MM.1S (cell line): ENCODE data around the gene DNAL4.

Experiments used
- DNase-seq: peaks from one replicate; pipeline ENCODE4 v3.0.0-alpha.2; 2015
- H2AFZ ChIP-seq: fragments of 300-600 bp; sonication (generic); 2 replicates; pipeline ENCODE4 v1.6.0; 2016; ENCODE audit warnings: antibody characterized with exemption, low read length
- H3F3A ChIP-seq: fragments of 300-600 bp; sonication (generic); 2 replicates; pipeline ENCODE4 v1.6.1; 2016; ENCODE audit warnings: mild to moderate bottlenecking, antibody characterized with exemption, low read length, moderate library complexity, mixed read lengths; ENCODE audit not compliant: insufficient read depth
- H3K27ac ChIP-seq: fragments of 300-600 bp; sonication (generic); 2 replicates; pipeline ENCODE4 v1.5.1; 2016; ENCODE audit warnings: mild to moderate bottlenecking, low read length
- H3K27me3 ChIP-seq: fragments of 300-600 bp; sonication (generic); replicated peaks from 2 replicates; pipeline ENCODE4 v1.6.0; 2016; ENCODE audit warnings: low read length; ENCODE audit not compliant: insufficient read depth
- H3K36me3 ChIP-seq: fragments of 300-600 bp; sonication (generic); replicated peaks from 2 replicates; pipeline ENCODE4 v1.6.1; 2016; ENCODE audit warnings: mild to moderate bottlenecking, low read length, mixed read lengths; ENCODE audit not compliant: insufficient read depth
- H3K4me1 ChIP-seq: fragments of 300-600 bp; sonication (generic); 2 replicates; pipeline ENCODE4 v1.6.1; 2016; ENCODE audit warnings: low read length, mixed read lengths
- H3K4me2 ChIP-seq: fragments of 300-600 bp; sonication (generic); 2 replicates; pipeline ENCODE4 v1.6.0; 2016; ENCODE audit warnings: low read depth, low read length
- H3K4me3 ChIP-seq: fragments of 300-600 bp; sonication (generic); 2 replicates; pipeline ENCODE4 v1.5.1; 2016; ENCODE audit warnings: low read length, mixed read lengths
- H3K79me2 ChIP-seq: fragments of 300-600 bp; sonication (generic); 2 replicates; pipeline ENCODE4 v1.6.1; 2016; ENCODE audit warnings: mixed run types, low read length, mixed read lengths
- H3K9ac ChIP-seq: fragments of 300-600 bp; sonication (generic); 2 replicates; pipeline ENCODE4 v1.6.1; 2016; ENCODE audit warnings: low read length, mixed read lengths
- H3K9me2 ChIP-seq: fragments of 300-600 bp; sonication (generic); replicated peaks from 2 replicates; pipeline ENCODE4 v1.6.1; 2016; ENCODE audit warnings: mild to moderate bottlenecking, low read length, mixed read lengths; ENCODE audit not compliant: insufficient read depth
- H3K9me3 ChIP-seq: fragments of 300-600 bp; sonication (generic); replicated peaks from 2 replicates; pipeline ENCODE4 v1.6.1; 2016; ENCODE audit warnings: mild to moderate bottlenecking, low read length, mixed read lengths; ENCODE audit not compliant: insufficient read depth
- H4K20me1 ChIP-seq: fragments of 300-600 bp; sonication (generic); 2 replicates; pipeline ENCODE4 v1.6.1; 2016; ENCODE audit warnings: mild to moderate bottlenecking, low read length, moderate library complexity, mixed read lengths; ENCODE audit not compliant: insufficient read depth
- CTCF ChIP-seq: fragments of 300-600 bp; sonication (generic); IDR thresholded peaks from 2 replicates; pipeline ENCODE4 v1.5.1; 2016; ENCODE audit warnings: antibody characterized with exemption, low read length, mixed read lengths
- EZH2 ChIP-seq: fragments of 300-600 bp; sonication (generic); optimal IDR thresholded peaks from 2 replicates; pipeline ENCODE3; 2017; ENCODE audit warnings: low read depth, mild to moderate bottlenecking, antibody characterized with exemption, low read length, mixed read lengths
- EZH2phosphoT487 ChIP-seq: fragments of 300-600 bp; sonication (generic); IDR thresholded peaks from 2 replicates; pipeline ENCODE4 v1.6.1; 2018; ENCODE audit warnings: antibody characterized with exemption, low read length

Gene DNAL4

GRCh38 chr22:38832005-38832978, 38.3 kb upstream of the DNAL4 start:
- Histone ChIP-seq H3K4me1 (no peaks in the 10 kb centered on the region), H3K27me3 (peaks cover 97% of the 10 kb centered on the region), H3K27ac (no peak overlapping the region), H3K79me2 (no peaks in the 10 kb centered on the region), H3K4me3 (no peak overlapping the region), H4K20me1 (no peaks in the 10 kb centered on the region), H3F3A (no peaks in the 10 kb centered on the region), H2AFZ (no peak overlapping the region), H3K9ac (no peak overlapping the region), H3K4me2 (no peak overlapping the region), H3K9me3 (no peaks in the 10 kb centered on the region), H3K36me3 (no peaks in the 10 kb centered on the region), H3K9me2 (no peaks in the 10 kb centered on the region)
- no peak for TF ChIP-seq CTCF
- TF ChIP-seq EZH2 = no peak
- TF ChIP-seq EZH2phosphoT487 = no peak
- no peak for DNase-seq

- Histone ChIP-seq H3K9ac (no peak overlapping the region), H3K4me3 (no peak overlapping the region), H3K27ac (no peak overlapping the region), H3K36me3 (no peaks in the 10 kb centered on the region), H3K27me3 (peaks cover 97% of the 10 kb centered on the region), H3K9me3 (no peaks in the 10 kb centered on the region), H2AFZ (no peak overlapping the region), H3K4me2 (no peak overlapping the region), H3K79me2 (no peaks in the 10 kb centered on the region), H4K20me1 (no peaks in the 10 kb centered on the region), H3F3A (no peaks in the 10 kb centered on the region), H3K9me2 (no peaks in the 10 kb centered on the region), H3K4me1 (no peaks in the 10 kb centered on the region)
- no peak for DNase-seq
- no peak for TF ChIP-seq EZH2
- no peak for TF ChIP-seq CTCF
- no peak for TF ChIP-seq EZH2phosphoT487
Observed at GRCh38 chr22:38831166-38831945, 37.4 kb upstream of the DNAL4 start.

- Histone ChIP-seq H3K27ac (no peak overlapping the region), H3K36me3 (no peaks in the 10 kb centered on the region), H3K9me2 (no peaks in the 10 kb centered on the region), H3K4me1 (no peaks in the 10 kb centered on the region), H2AFZ (no peak overlapping the region), H4K20me1 (no peaks in the 10 kb centered on the region), H3K4me3 (no peak overlapping the region), H3F3A (no peaks in the 10 kb centered on the region), H3K79me2 (no peaks in the 10 kb centered on the region), H3K9me3 (no peaks in the 10 kb centered on the region), H3K4me2 (no peak overlapping the region), H3K27me3 (peaks cover 94% of the 10 kb centered on the region), H3K9ac (no peak overlapping the region)
- no peak for TF ChIP-seq EZH2
- TF ChIP-seq EZH2phosphoT487 = no peak
- no peak for TF ChIP-seq CTCF
- DNase-seq = no peak
Observed at GRCh38 chr22:38830845-38831108, 36.8 kb upstream of the DNAL4 start.
